ENCODE results near the gene TMPRSS9.

TMPRSS9 gene

DNA sequence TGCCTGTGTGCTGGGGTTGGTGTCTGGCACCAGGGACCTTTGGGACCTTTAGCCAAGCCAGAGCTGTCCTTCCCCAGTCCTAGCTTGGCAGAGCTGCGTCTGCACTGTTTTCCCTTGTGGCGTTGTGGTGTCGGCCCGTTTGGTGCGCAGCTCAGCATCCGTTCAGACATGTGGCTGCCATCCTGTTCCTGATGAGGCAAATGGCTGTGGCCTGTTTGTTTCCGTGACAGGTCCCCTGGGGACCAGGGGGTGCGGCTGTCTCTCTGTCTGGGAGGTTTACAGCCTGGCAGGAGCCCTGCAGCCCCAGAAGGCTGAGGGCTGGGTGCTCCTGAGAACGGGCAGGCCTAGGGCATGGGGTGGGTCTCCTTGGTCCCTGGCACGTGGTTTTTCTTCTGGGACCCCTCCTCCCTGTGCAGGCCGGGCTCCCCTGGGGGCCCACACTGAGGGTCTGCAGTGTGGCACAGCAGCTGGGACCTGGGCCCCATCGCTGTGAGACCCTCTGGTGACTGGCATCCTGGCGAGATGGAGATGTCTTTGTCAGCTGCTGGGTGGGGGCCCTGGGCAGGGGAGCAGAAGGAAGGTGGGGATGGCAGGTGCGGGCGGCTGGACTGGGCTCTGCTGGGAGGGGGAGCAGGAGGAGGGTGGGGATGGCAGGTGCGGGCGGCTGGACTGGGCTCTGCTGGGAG, 27.6 kb upstream of the TMPRSS9 start:
- Histone ChIP-seq H3K4me3 (ENCODE audit: control insufficient read depth in 1 of 7, extremely low read depth in 1 of 7, insufficient read depth in 4 of 7, low read depth in 2 of 7, low read length in 6 of 7) (peak overlapping the region in 3 of 7 experiments; percentile 26 to 59 (median 44)), H3K4me1 (ENCODE audit: control extremely low read depth in 1 of 4, control insufficient read depth in 4 of 4, insufficient read depth in 4 of 4, low read length in 3 of 4) (peaks cover 2 to 73% (median 58%) of the 10 kb centered on the region in 4 experiments), H3K27ac (ENCODE audit: insufficient read depth in 1 of 2, low read depth in 1 of 2, low read length in 2 of 2, poor library complexity in 1 of 2, severe bottlenecking in 2 of 2) (peak overlapping the region; percentile 81 to 96), H3K36me3 (ENCODE audit: control insufficient read depth in 4 of 4, insufficient read depth in 4 of 4, low read length in 3 of 4) (peaks cover 2 to 18% (median 10%) of the 10 kb centered on the region in 4 experiments), H3K27me3 (replicated peaks in 2 of 5; ENCODE audit: control insufficient read depth in 4 of 5, insufficient read depth in 5 of 5, low read length in 4 of 5) (no peaks in the 10 kb centered on the region), H3K9me3 (ENCODE audit: control extremely low read depth in 1 of 5, control insufficient read depth in 4 of 5, insufficient read depth in 2 of 5, low read depth in 1 of 5, low read length in 4 of 5) (no peaks in the 10 kb centered on the region)
- 14% methylated on average over 12 of the region's 17 CpGs for WGBS (ENCODE audit: insufficient coverage)
- DNase-seq: peak; percentile 84 to 95 (median 94)
- POLR2A ChIA-PET: interaction anchor here (0.5 to 2.4 kb wide), 13 partner anchors 7 to 800 kb away, joined by 3 to 13 read pairs (median 4); no protein-coding TSS in a partner anchor
- CTCF ChIA-PET: interaction anchor here (0.9 to 2.2 kb wide), 10 partner anchors 7 to 125 kb away, joined by 3 to 10 read pairs (median 5); partner anchors contain the start of gene LMNB2

GRCh38 chr19:2333027-2333806, 26.8 kb upstream of the TMPRSS9 start:
- DNase-seq: peak in 1 of 3 donors; percentile 54
- peaks cover 2 to 24% (median 13%) of the 10 kb centered on the region in 4 experiments for H3K36me3 ChIP-seq (ENCODE audit: control insufficient read depth in 4 of 4, insufficient read depth in 4 of 4, low read length in 3 of 4)
- ChIA-PET CTCF (interaction anchor here (0.9 to 2.2 kb wide), 9 partner anchors 8 to 124 kb away, joined by 3 to 10 read pairs (median 5); partner anchors contain the start of gene LMNB2), POLR2A (interaction anchor here (0.5 to 2.4 kb wide), 11 partner anchors 8 to 799 kb away, joined by 3 to 13 read pairs (median 4); no protein-coding TSS in a partner anchor)
- H3K4me3 ChIP-seq (ENCODE audit: control insufficient read depth in 1 of 7, extremely low read depth in 1 of 7, insufficient read depth in 4 of 7, low read depth in 2 of 7, low read length in 6 of 7): peak overlapping the region in 5 of 7 experiments; percentile 5 to 66 (median 43)
- H3K9me3 ChIP-seq (ENCODE audit: control extremely low read depth in 1 of 5, control insufficient read depth in 4 of 5, insufficient read depth in 2 of 5, low read depth in 1 of 5, low read length in 4 of 5): no peaks in the 10 kb centered on the region
- H3K27ac ChIP-seq (ENCODE audit: insufficient read depth in 1 of 2, low read depth in 1 of 2, low read length in 2 of 2, poor library complexity in 1 of 2, severe bottlenecking in 2 of 2): peak overlapping the region; percentile 81 to 96
- H3K27me3 ChIP-seq (replicated peaks in 2 of 5; ENCODE audit: control insufficient read depth in 4 of 5, insufficient read depth in 5 of 5, low read length in 4 of 5): no peaks in the 10 kb centered on the region
- peaks cover 0 to 70% (median 54%) of the 10 kb centered on the region in 4 experiments for H3K4me1 ChIP-seq (ENCODE audit: control extremely low read depth in 1 of 4, control insufficient read depth in 4 of 4, insufficient read depth in 4 of 4, low read length in 3 of 4)
- 13% methylated on average over 24 of the region's 27 CpGs for WGBS (ENCODE audit: insufficient coverage)

DNA sequence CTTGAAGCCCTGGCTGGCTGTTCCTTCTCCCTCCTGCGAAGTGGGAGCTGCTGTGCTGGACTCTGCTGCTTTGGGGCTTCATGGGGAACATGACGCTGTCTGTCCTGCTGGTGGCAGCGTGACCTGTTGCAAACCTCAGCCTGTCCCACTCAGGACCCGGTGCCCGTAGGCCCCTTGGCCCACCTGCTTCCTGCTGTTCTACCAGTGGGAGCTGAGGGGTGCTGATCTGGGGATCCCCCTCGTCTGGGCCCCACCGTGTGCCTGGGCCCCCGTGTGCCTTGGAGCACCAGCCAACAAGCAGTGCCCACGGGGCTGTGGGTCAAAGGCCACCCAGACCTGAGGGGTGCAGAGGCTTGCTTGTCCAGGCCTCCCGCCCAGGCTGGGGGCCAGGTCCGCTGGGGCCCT, 26.3 kb upstream of the TMPRSS9 start:
- peak in 2 of 3 donors; percentile 52 to 61 for DNase-seq
- H3K4me1 ChIP-seq (ENCODE audit: control extremely low read depth in 1 of 4, control insufficient read depth in 4 of 4, insufficient read depth in 4 of 4, low read length in 3 of 4): peaks cover 0 to 70% (median 54%) of the 10 kb centered on the region in 4 experiments
- H3K4me3 ChIP-seq (ENCODE audit: control insufficient read depth in 1 of 7, extremely low read depth in 1 of 7, insufficient read depth in 4 of 7, low read depth in 2 of 7, low read length in 6 of 7): peak overlapping the region in 4 of 7 experiments; percentile 5 to 66 (median 48)
- no peaks in the 10 kb centered on the region for H3K27me3 ChIP-seq (replicated peaks in 2 of 5; ENCODE audit: control insufficient read depth in 4 of 5, insufficient read depth in 5 of 5, low read length in 4 of 5)
- 30% methylated on average over 10 of the region's 11 CpGs for WGBS (ENCODE audit: insufficient coverage)
- no peaks in the 10 kb centered on the region for H3K9me3 ChIP-seq (ENCODE audit: control extremely low read depth in 1 of 5, control insufficient read depth in 4 of 5, insufficient read depth in 2 of 5, low read depth in 1 of 5, low read length in 4 of 5)
- CTCF ChIA-PET: interaction anchor here (0.9 to 2.2 kb wide), 7 partner anchors 9 to 69 kb away, joined by 3 to 10 read pairs (median 5); no protein-coding TSS in a partner anchor
- POLR2A ChIA-PET: interaction anchor here (0.6 to 2.4 kb wide), 5 partner anchors 8 to 160 kb away, joined by 3 to 13 read pairs (median 4); no protein-coding TSS in a partner anchor
- H3K27ac ChIP-seq (ENCODE audit: insufficient read depth in 1 of 2, low read depth in 1 of 2, low read length in 2 of 2, poor library complexity in 1 of 2, severe bottlenecking in 2 of 2): peak overlapping the region; percentile 36 to 81
- H3K36me3 ChIP-seq (ENCODE audit: control insufficient read depth in 4 of 4, insufficient read depth in 4 of 4, low read length in 3 of 4): peaks cover 2 to 29% (median 18%) of the 10 kb centered on the region in 4 experiments

GRCh38 chr19:2334426-2334825, 25.6 kb upstream of the TMPRSS9 start:
- DNase-seq: no peak
- Histone ChIP-seq H3K27ac (ENCODE audit: insufficient read depth in 1 of 2, low read depth in 1 of 2, low read length in 2 of 2, poor library complexity in 1 of 2, severe bottlenecking in 2 of 2) (peak overlapping the region in 1 of 2 experiments; percentile 36), H3K4me1 (ENCODE audit: control extremely low read depth in 1 of 4, control insufficient read depth in 4 of 4, insufficient read depth in 4 of 4, low read length in 3 of 4) (peaks cover 0 to 66% (median 49%) of the 10 kb centered on the region in 4 experiments), H3K4me3 (ENCODE audit: control insufficient read depth in 1 of 7, extremely low read depth in 1 of 7, insufficient read depth in 4 of 7, low read depth in 2 of 7, low read length in 6 of 7) (peak overlapping the region in 1 of 7 experiments; percentile 66), H3K27me3 (replicated peaks in 2 of 5; ENCODE audit: control insufficient read depth in 4 of 5, insufficient read depth in 5 of 5, low read length in 4 of 5) (no peaks in the 10 kb centered on the region), H3K9me3 (ENCODE audit: control extremely low read depth in 1 of 5, control insufficient read depth in 4 of 5, insufficient read depth in 2 of 5, low read depth in 1 of 5, low read length in 4 of 5) (no peaks in the 10 kb centered on the region), H3K36me3 (ENCODE audit: control insufficient read depth in 4 of 4, insufficient read depth in 4 of 4, low read length in 3 of 4) (peaks cover 2 to 36% (median 23%) of the 10 kb centered on the region in 4 experiments)
- POLR2A ChIA-PET: interaction anchor here (0.6 to 2.4 kb wide), 4 partner anchors 9 to 161 kb away, joined by 3 to 13 read pairs (median 5); no protein-coding TSS in a partner anchor
- CTCF ChIA-PET: interaction anchor here (1.2 to 2.2 kb wide), 3 partner anchors 9 to 54 kb away, joined by 6 to 10 read pairs (median 7); no protein-coding TSS in a partner anchor
- 94% methylated on average over 27 of the region's 27 CpGs for WGBS (ENCODE audit: insufficient coverage)

- Histone ChIP-seq H3K4me1 (ENCODE audit: control extremely low read depth in 1 of 4, control insufficient read depth in 4 of 4, insufficient read depth in 4 of 4, low read length in 3 of 4) (peaks cover 0 to 61% (median 43%) of the 10 kb centered on the region in 4 experiments), H3K9me3 (ENCODE audit: control extremely low read depth in 1 of 5, control insufficient read depth in 4 of 5, insufficient read depth in 2 of 5, low read depth in 1 of 5, low read length in 4 of 5) (no peaks in the 10 kb centered on the region), H3K27ac (ENCODE audit: insufficient read depth in 1 of 2, low read depth in 1 of 2, low read length in 2 of 2, poor library complexity in 1 of 2, severe bottlenecking in 2 of 2) (no peak overlapping the region), H3K27me3 (replicated peaks in 2 of 5; ENCODE audit: control insufficient read depth in 4 of 5, insufficient read depth in 5 of 5, low read length in 4 of 5) (no peaks in the 10 kb centered on the region), H3K36me3 (ENCODE audit: control insufficient read depth in 4 of 4, insufficient read depth in 4 of 4, low read length in 3 of 4) (peaks cover 2 to 43% (median 30%) of the 10 kb centered on the region in 4 experiments), H3K4me3 (ENCODE audit: control insufficient read depth in 1 of 7, extremely low read depth in 1 of 7, insufficient read depth in 4 of 7, low read depth in 2 of 7, low read length in 6 of 7) (no peak overlapping the region)
- DNase-seq: peak in 2 of 3 donors; percentile 63 to 78
- ChIA-PET CTCF (interaction anchor here (2.0 kb wide), 1 partner anchor 12 kb away, joined by 7 read pairs; no protein-coding TSS in a partner anchor), POLR2A (interaction anchor here (1.4 to 2.4 kb wide), 2 partner anchors 10 to 56 kb away, joined by 3 to 13 read pairs; no protein-coding TSS in a partner anchor)
- 96% methylated on average over 21 of the region's 26 CpGs for WGBS (ENCODE audit: insufficient coverage)
Measured at GRCh38 chr19:2334986-2335846, 24.8 kb upstream of the TMPRSS9 start.

- ChIA-PET CTCF (no interaction called here), POLR2A (interaction anchor here (1.4 kb wide), 1 partner anchor 56 kb away, joined by 3 read pairs; no protein-coding TSS in a partner anchor)
- Histone ChIP-seq H3K4me1 (ENCODE audit: control extremely low read depth in 1 of 4, control insufficient read depth in 4 of 4, insufficient read depth in 4 of 4, low read length in 3 of 4) (peaks cover 0 to 61% (median 40%) of the 10 kb centered on the region in 4 experiments), H3K36me3 (ENCODE audit: control insufficient read depth in 4 of 4, insufficient read depth in 4 of 4, low read length in 3 of 4) (peaks cover 2 to 49% (median 33%) of the 10 kb centered on the region in 4 experiments), H3K9me3 (ENCODE audit: control extremely low read depth in 1 of 5, control insufficient read depth in 4 of 5, insufficient read depth in 2 of 5, low read depth in 1 of 5, low read length in 4 of 5) (no peaks in the 10 kb centered on the region), H3K27ac (ENCODE audit: insufficient read depth in 1 of 2, low read depth in 1 of 2, low read length in 2 of 2, poor library complexity in 1 of 2, severe bottlenecking in 2 of 2) (no peak overlapping the region), H3K27me3 (replicated peaks in 2 of 5; ENCODE audit: control insufficient read depth in 4 of 5, insufficient read depth in 5 of 5, low read length in 4 of 5) (no peaks in the 10 kb centered on the region), H3K4me3 (ENCODE audit: control insufficient read depth in 1 of 7, extremely low read depth in 1 of 7, insufficient read depth in 4 of 7, low read depth in 2 of 7, low read length in 6 of 7) (no peak overlapping the region)
- WGBS (ENCODE audit: insufficient coverage): 96% methylated on average over 3 of the region's 3 CpGs
- peak in 1 of 3 donors; percentile 66 for DNase-seq
Measured at GRCh38 chr19:2335848-2336247, 24.2 kb upstream of the TMPRSS9 start.

Data from common myeloid progenitor, CD34-positive (primary cell).